Activated CD8-positive, alpha-beta memory T cell treated with anti-CD3 and anti-CD28 coated beads, Interleukin-2, amount 10 ng/mL, durations not matched to agents 7 days and 5 days (primary cell): ENCODE results near the gene CDH20. TPM values are rescaled to one million over a fixed set of nuclear protein-coding genes. Genes with fewer than 3 reads are reported as not detected.

ENCODE experiments used
- ATAC-seq: fragments of 150-1000 bp; cut with Tn5 transposase; one replicate; pipeline ENCODE4 v1.10.0; 2021; ENCODE audit warnings: moderate library complexity
- CTCF ChIA-PET: fragments of 350-600 bp; sonication (Branson Sonifier 250); formaldehyde crosslinking; loops from one replicate; lab custom pipeline; 2021; ENCODE audit warnings: antibody characterized with exemption; lab: Charles Lee
- DNase-seq: peaks from one replicate; pipeline ENCODE4 v3.0.0-alpha.2; 2020
- H3K27ac Mint-ChIP-seq: one replicate; pipeline ENCODE4 v1.8.0; 2021; ENCODE audit warnings: mild to moderate bottlenecking, mixed read lengths
- H3K27me3 Mint-ChIP-seq: one replicate; pipeline ENCODE4 v1.8.0; 2021; ENCODE audit warnings: mixed read lengths
- H3K36me3 Mint-ChIP-seq: one replicate; pipeline ENCODE4 v1.8.0; 2021; ENCODE audit warnings: mild to moderate bottlenecking, mixed read lengths
- H3K4me1 Mint-ChIP-seq: one replicate; pipeline ENCODE4 v1.8.0; 2021; ENCODE audit warnings: mixed read lengths
- H3K4me3 Mint-ChIP-seq: one replicate; pipeline ENCODE4 v1.8.0; 2021; ENCODE audit warnings: mild to moderate bottlenecking, moderate library complexity, mixed read lengths
- H3K9me3 Mint-ChIP-seq: one replicate; pipeline ENCODE4 v1.8.0; 2022; ENCODE audit warnings: low read depth, mixed read lengths
- total RNA-seq, 2 experiments: library from RNA; stranded (reverse); gene quantifications; one replicate each; pipeline ENCODE4 v1.2.3, GENCODE V29; 2021

The CDH20 gene
- total RNA-seq, 2 experiments from 2014 or later = 0.07 TPM; not detected in 1

DNA sequence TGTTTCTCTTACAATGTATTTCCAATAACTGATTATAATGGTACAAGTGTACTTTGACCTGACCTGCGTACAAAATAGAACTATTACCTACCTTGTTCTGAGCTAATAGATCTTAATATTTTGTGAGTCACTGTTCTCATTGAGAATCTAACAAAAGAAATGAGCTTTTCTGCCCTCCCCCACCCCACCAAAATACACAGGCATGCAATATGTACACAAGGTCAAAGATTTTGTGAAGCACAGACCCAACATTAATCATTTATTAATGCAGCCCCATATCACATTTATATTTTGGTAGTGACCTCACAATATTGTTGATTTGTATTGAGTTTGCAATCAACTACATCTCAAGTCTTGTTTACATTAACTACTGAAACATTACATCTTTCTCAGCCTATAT, 86.5 kb downstream of the CDH20 start:
- CTCF ChIA-PET = no interaction called here
- ATAC-seq (no peak), DNase-seq (no peak)
- no peaks in the 10 kb centered on the region for H3K4me1 Mint-ChIP-seq
- H3K9me3 Mint-ChIP-seq = no peaks in the 10 kb centered on the region
- no peak overlapping the region for H3K4me3 Mint-ChIP-seq
- no peak overlapping the region for H3K27ac Mint-ChIP-seq
- no peaks in the 10 kb centered on the region for H3K36me3 Mint-ChIP-seq
- H3K27me3 Mint-ChIP-seq = no peaks in the 10 kb centered on the region

- CTCF ChIA-PET = no interaction called here
- Mint-ChIP-seq H3K27ac (no peak overlapping the region), H3K4me1 (no peaks in the 10 kb centered on the region), H3K9me3 (no peaks in the 10 kb centered on the region), H3K36me3 (no peaks in the 10 kb centered on the region), H3K27me3 (no peaks in the 10 kb centered on the region), H3K4me3 (no peak overlapping the region)
- ATAC-seq (no peak), DNase-seq (no peak)
These were observed 87.1 kb downstream of the CDH20 start for GRCh38 chr18:61420218-61420885.

DNA sequence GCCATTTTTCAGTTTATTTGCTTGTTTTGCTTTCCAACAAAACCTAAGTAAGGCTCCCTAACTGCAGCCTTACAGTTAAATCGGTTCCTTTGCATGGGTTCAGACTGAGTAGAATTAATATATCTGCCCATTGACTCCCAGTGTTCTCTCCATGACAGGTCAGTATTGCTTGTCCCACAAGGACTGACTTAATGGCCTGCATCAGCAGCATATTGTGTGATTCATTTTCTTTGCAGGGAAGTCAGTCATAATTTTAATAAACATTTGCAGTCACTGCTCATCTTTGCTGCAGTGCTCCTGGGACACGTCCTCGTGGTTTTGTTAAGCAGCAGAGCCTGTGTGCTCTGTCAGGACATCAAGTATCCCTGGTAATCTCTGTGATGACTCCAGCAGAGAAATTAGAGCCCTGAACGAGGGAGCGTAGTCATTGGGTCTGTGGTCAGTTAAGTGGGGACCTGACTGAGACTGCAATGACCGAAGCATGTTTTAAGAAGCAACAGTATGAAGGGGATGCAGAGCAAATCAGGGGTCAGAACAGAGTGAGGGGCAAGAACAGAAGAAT, 93.3 kb downstream of the CDH20 start:
- CTCF ChIA-PET = no interaction called here
- ATAC-seq (no peak), DNase-seq (no peak)
- H3K27me3 Mint-ChIP-seq = no peaks in the 10 kb centered on the region
- no peak overlapping the region for H3K4me3 Mint-ChIP-seq
- no peak overlapping the region for H3K27ac Mint-ChIP-seq
- H3K9me3 Mint-ChIP-seq = no peaks in the 10 kb centered on the region
- H3K4me1 Mint-ChIP-seq = no peaks in the 10 kb centered on the region
- no peaks in the 10 kb centered on the region for H3K36me3 Mint-ChIP-seq

DNA sequence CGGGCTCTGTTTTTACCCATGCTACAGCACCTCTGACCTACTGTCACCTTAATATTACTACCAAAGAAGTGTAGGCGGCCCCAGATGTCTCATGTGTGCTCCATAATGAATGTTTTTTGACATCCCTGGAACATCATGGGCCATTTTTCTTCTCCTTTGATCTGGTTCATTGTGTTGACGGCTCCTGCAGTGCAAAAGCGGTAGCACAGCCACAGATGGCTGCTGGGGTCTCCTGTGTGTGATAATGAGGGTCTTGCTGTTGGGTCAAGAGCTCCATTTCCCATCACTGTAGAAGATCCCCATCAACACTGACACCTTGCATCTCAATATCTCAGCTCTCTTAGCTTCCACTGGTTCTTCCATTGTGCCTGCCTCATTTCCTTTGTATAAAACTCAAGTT, 95.0 kb downstream of the CDH20 start:
- H3K27ac Mint-ChIP-seq = no peak overlapping the region
- no peak for DNase-seq
- ATAC-seq = no peak
- no peak overlapping the region for H3K4me3 Mint-ChIP-seq
- no peaks in the 10 kb centered on the region for H3K4me1 Mint-ChIP-seq
- H3K27me3 Mint-ChIP-seq = no peaks in the 10 kb centered on the region
- CTCF ChIA-PET = no interaction called here
- H3K9me3 Mint-ChIP-seq = no peaks in the 10 kb centered on the region
- no peaks in the 10 kb centered on the region for H3K36me3 Mint-ChIP-seq

DNA sequence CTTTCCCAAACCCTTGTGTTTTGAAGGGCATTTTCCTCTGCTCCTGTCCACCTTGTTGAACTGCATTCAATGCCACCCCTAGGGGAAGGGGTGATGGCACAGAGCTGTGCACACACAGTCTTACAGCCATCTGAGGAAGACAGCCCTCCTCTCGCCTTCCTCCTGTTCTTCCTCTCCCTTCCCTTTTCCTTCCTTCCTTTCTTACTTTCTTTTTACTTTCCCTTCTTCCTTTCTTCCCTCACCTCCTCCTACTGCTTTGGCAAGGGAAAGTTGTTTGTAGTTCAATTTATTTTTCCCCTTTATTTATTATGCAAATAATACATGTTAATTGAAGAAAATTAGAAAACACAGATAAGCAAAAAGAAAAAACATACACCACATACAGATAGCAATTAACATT, 99.4 kb downstream of the CDH20 start:
- no peaks in the 10 kb centered on the region for H3K27me3 Mint-ChIP-seq
- peaks cover 3% of the 10 kb centered on the region for H3K9me3 Mint-ChIP-seq
- CTCF ChIA-PET = no interaction called here
- H3K4me1 Mint-ChIP-seq = no peaks in the 10 kb centered on the region
- H3K4me3 Mint-ChIP-seq = no peak overlapping the region
- H3K27ac Mint-ChIP-seq = no peak overlapping the region
- DNase-seq (no peak), ATAC-seq (no peak)
- no peaks in the 10 kb centered on the region for H3K36me3 Mint-ChIP-seq

GRCh38 chr18:61435064-61435652, 101.9 kb downstream of the CDH20 start:
- Mint-ChIP-seq H3K4me3 (no peak overlapping the region), H3K27me3 (no peaks in the 10 kb centered on the region), H3K4me1 (no peaks in the 10 kb centered on the region), H3K36me3 (no peaks in the 10 kb centered on the region), H3K27ac (no peak overlapping the region), H3K9me3 (peaks cover 3% of the 10 kb centered on the region)
- DNase-seq = no peak
- CTCF ChIA-PET = no interaction called here
- no peak for ATAC-seq

- ATAC-seq = no peak
- Mint-ChIP-seq H3K4me1 (no peaks in the 10 kb centered on the region), H3K27me3 (no peaks in the 10 kb centered on the region), H3K27ac (no peak overlapping the region), H3K36me3 (no peaks in the 10 kb centered on the region), H3K4me3 (no peak overlapping the region), H3K9me3 (no peaks in the 10 kb centered on the region)
- CTCF ChIA-PET = no interaction called here
- no peak for DNase-seq
These were observed 110.0 kb downstream of the CDH20 start for GRCh38 chr18:61443081-61443725.

DNA sequence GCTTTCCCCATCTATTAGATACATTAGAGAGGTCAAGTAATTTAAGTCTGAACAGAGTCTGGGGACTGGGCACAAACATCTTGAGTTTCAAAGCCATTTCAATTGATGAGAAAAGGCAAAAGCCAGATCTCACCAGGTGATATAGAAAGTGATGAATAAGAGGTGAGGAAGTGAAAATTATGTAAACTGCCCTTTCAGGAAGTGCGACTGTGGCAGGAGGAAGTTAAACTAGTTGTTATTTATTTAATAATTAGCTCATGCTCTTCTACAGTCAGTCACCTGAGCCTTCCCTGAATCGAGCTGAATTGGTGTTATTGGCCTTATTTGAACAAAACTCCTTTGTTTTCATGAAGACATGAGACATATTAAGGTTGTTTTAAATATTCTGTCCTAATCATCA, 115.1 kb downstream of the CDH20 start:
- Mint-ChIP-seq H3K36me3 (no peaks in the 10 kb centered on the region), H3K9me3 (no peaks in the 10 kb centered on the region), H3K27me3 (no peaks in the 10 kb centered on the region), H3K4me1 (no peaks in the 10 kb centered on the region), H3K4me3 (no peak overlapping the region), H3K27ac (no peak overlapping the region)
- DNase-seq (no peak), ATAC-seq (no peak)
- CTCF ChIA-PET = no interaction called here

GRCh38 chr18:61459896-61460648, 126.8 kb downstream of the CDH20 start:
- Mint-ChIP-seq H3K4me3 (no peak overlapping the region), H3K27me3 (no peaks in the 10 kb centered on the region), H3K4me1 (no peaks in the 10 kb centered on the region), H3K9me3 (no peaks in the 10 kb centered on the region), H3K36me3 (no peaks in the 10 kb centered on the region), H3K27ac (no peak overlapping the region)
- no peak for DNase-seq
- CTCF ChIA-PET = no interaction called here
- ATAC-seq = no peak

GRCh38 chr18:61464551-61465142, 131.4 kb downstream of the CDH20 start:
- Mint-ChIP-seq H3K36me3 (no peaks in the 10 kb centered on the region), H3K4me3 (no peak overlapping the region), H3K4me1 (no peaks in the 10 kb centered on the region), H3K27ac (no peak overlapping the region), H3K9me3 (no peaks in the 10 kb centered on the region), H3K27me3 (no peaks in the 10 kb centered on the region)
- ATAC-seq (no peak), DNase-seq (no peak)
- CTCF ChIA-PET = no interaction called here

GRCh38 chr18:61466736-61467135, 133.5 kb downstream of the CDH20 start:
- H3K36me3 Mint-ChIP-seq = no peaks in the 10 kb centered on the region
- no peak overlapping the region for H3K27ac Mint-ChIP-seq
- no peaks in the 10 kb centered on the region for H3K27me3 Mint-ChIP-seq
- no peaks in the 10 kb centered on the region for H3K9me3 Mint-ChIP-seq
- H3K4me1 Mint-ChIP-seq = no peaks in the 10 kb centered on the region
- DNase-seq (no peak), ATAC-seq (no peak)
- no peak overlapping the region for H3K4me3 Mint-ChIP-seq
- CTCF ChIA-PET = no interaction called here

DNA sequence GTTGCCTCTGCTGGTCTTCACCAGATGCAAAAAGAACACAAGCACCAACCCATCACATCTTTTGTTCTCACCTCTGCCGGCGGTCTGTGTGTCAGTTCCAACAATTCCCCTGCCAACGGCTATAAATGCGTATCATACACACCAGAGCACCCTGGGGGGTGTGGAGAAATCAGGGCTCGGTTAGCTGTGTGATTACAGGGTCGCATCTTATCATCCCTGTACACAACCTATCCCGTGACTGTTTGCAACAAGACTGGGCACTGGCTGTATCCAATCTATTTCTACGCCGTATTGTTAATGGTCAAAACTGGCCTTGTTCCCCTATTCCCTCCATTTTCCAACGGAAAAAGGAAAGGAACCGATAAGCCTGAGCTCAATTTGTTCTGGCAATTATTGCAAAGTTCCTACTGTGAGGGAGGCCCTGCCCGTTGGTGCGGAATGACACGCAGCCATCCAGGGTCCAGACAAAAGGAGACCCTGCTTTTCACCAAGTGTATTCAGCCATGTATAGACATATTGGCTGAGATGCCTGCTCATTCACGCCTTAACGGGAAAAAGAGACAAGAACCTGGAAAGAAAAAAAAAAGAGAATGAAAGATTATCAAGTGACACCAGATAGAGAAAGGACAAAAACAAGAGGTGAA, 136.9 kb downstream of the CDH20 start:
- H3K27ac Mint-ChIP-seq = no peak overlapping the region
- H3K9me3 Mint-ChIP-seq = no peaks in the 10 kb centered on the region
- ATAC-seq (no peak), DNase-seq (no peak)
- no peaks in the 10 kb centered on the region for H3K4me1 Mint-ChIP-seq
- no peaks in the 10 kb centered on the region for H3K36me3 Mint-ChIP-seq
- H3K4me3 Mint-ChIP-seq = no peak overlapping the region
- no peaks in the 10 kb centered on the region for H3K27me3 Mint-ChIP-seq
- CTCF ChIA-PET = interaction anchor here (0.6 kb wide), 1 partner anchor 46 kb away, joined by 4 read pairs; no protein-coding TSS in a partner anchor

GRCh38 chr18:61471541-61471940, 138.3 kb downstream of the CDH20 start:
- CTCF ChIA-PET = no interaction called here

More at GRCh38 chr18:61471541-61471940, 138.3 kb downstream of the CDH20 start:
- H3K27me3 Mint-ChIP-seq = no peaks in the 10 kb centered on the region
- H3K4me1 Mint-ChIP-seq = no peaks in the 10 kb centered on the region
- no peak overlapping the region for H3K27ac Mint-ChIP-seq
- ATAC-seq (no peak), DNase-seq (no peak)
- H3K36me3 Mint-ChIP-seq = no peaks in the 10 kb centered on the region
- H3K4me3 Mint-ChIP-seq = no peak overlapping the region
- no peaks in the 10 kb centered on the region for H3K9me3 Mint-ChIP-seq
